PC-3 (cell line): ENCODE results near the gene VIM. TPM values are rescaled to one million over a fixed set of nuclear protein-coding genes. Genes with fewer than 3 reads are reported as not detected.

Experiments used
- ATAC-seq: fragments of 200-7000 bp; cut with Tn5 transposase; 2 replicates; pipeline ENCODE4 v1.9.1; 2020; ENCODE audit warnings: mild to moderate bottlenecking, moderate library complexity
- BruUV-seq: library from RNA; stranded (reverse); fragments of 400-500 nt; replicated peaks from 2 replicates; lab custom pipeline; 2021; lab: Mats Ljungman, UMichigan
- CTCF ChIA-PET: fragments of 300-600 bp; sonication (Branson Sonifier 250); formaldehyde crosslinking; loops from one replicate; lab custom pipeline; 2022; ENCODE audit warnings: antibody characterized with exemption; lab: Charles Lee
- POLR2A ChIA-PET: fragments of 300-600 bp; sonication (Branson Sonifier 250); formaldehyde crosslinking; loops from one replicate; lab custom pipeline; 2022; ENCODE audit warnings: antibody characterized with exemption; ENCODE audit not compliant: unreplicated experiment; lab: Charles Lee
- DNase-seq: peaks from one replicate; pipeline ENCODE4 v3.0.0-alpha.2; 2015
- H2AFZ ChIP-seq: fragments of 300-600 bp; sonication (generic); 2 replicates; pipeline ENCODE4 v1.6.0; 2016; ENCODE audit warnings: antibody characterized with exemption, low read length
- H3F3A ChIP-seq: fragments of 300-600 bp; sonication (generic); one replicate; pipeline ENCODE4 v1.6.0; 2017; ENCODE audit warnings: antibody characterized with exemption, low read length, control low read depth, mild to moderate bottlenecking; ENCODE audit not compliant: unreplicated experiment
- H3K27ac ChIP-seq: fragments of 300-600 bp; sonication (generic); 2 replicates; pipeline ENCODE4 v1.5.1; 2016; ENCODE audit warnings: mild to moderate bottlenecking, low read length
- H3K27me3 ChIP-seq: fragments of 300-600 bp; sonication (generic); 2 replicates; pipeline ENCODE4 v1.6.1; 2016; ENCODE audit warnings: low read length, mixed read lengths
- H3K36me3 ChIP-seq: fragments of 300-600 bp; sonication (generic); 2 replicates; pipeline ENCODE4 v1.6.1; 2016; ENCODE audit warnings: low read depth, mixed run types, low read length, mixed read lengths
- H3K4me1 ChIP-seq: fragments of 300-600 bp; sonication (generic); 2 replicates; pipeline ENCODE4 v1.5.1; 2016; ENCODE audit warnings: low read length; ENCODE audit not compliant: insufficient read depth
- H3K4me2 ChIP-seq: fragments of 300-600 bp; sonication (generic); 2 replicates; pipeline ENCODE4 v1.6.0; 2016; ENCODE audit warnings: low read length
- H3K4me3 ChIP-seq: fragments of 300-600 bp; sonication (generic); 2 replicates; pipeline ENCODE4 v1.5.1; 2016; ENCODE audit warnings: mild to moderate bottlenecking, low read length, mixed read lengths
- H3K79me2 ChIP-seq: fragments of 300-600 bp; sonication (generic); 2 replicates; pipeline ENCODE4 v1.6.1; 2017; ENCODE audit warnings: low read length, mixed read lengths
- H3K9ac ChIP-seq: fragments of 300-600 bp; sonication (generic); 2 replicates; pipeline ENCODE4 v1.6.0; 2016; ENCODE audit warnings: mild to moderate bottlenecking, low read length
- H3K9me2 ChIP-seq: fragments of 300-600 bp; sonication (generic); replicated peaks from 2 replicates; pipeline ENCODE4 v1.6.1; 2016; ENCODE audit warnings: mixed run types, low read length, mixed read lengths
- H3K9me3 ChIP-seq: fragments of 300-600 bp; sonication (generic); 2 replicates; pipeline ENCODE4 v1.6.1; 2016; ENCODE audit warnings: low read length, mixed read lengths
- H4K20me1 ChIP-seq: fragments of 300-600 bp; sonication (generic); 2 replicates; pipeline ENCODE4 v1.6.1; 2016; ENCODE audit warnings: low read length, mixed read lengths
- EZH2 ChIP-seq: fragments of 300-600 bp; sonication (generic); IDR thresholded peaks from one replicate; pipeline ENCODE4 v1.6.1; 2017; ENCODE audit warnings: antibody characterized with exemption, mild to moderate bottlenecking, low read length; ENCODE audit not compliant: unreplicated experiment
- EZH2phosphoT487 ChIP-seq: fragments of 300-600 bp; sonication (generic); IDR thresholded peaks from 2 replicates; pipeline ENCODE4 v1.6.1; 2018; ENCODE audit warnings: mild to moderate bottlenecking, antibody characterized with exemption, low read length, borderline replicate concordance
- intact Hi-C: fragments of 100-400 bp; cut with micrococcal nuclease; formaldehyde crosslinking; loops from 2 replicates; pipeline ENCODE4 v1.9.0; 2023
- total RNA-seq: library from RNA; depleted of rRNA; stranded (reverse); fragments of >200 nt; gene quantifications from 2 replicates; pipeline ENCODE4 v1.2.3, GENCODE V29; 2014
- TF ChIP-seq, protein P1 (sequence below): fragments of 300-600 bp; sonication (generic); conservative IDR thresholded peaks from 2 replicates; pipeline ENCODE4 v1.5.1; 2017; ENCODE audit warnings: antibody characterized with exemption, low read depth, mild to moderate bottlenecking, low read length

VIM gene
- total RNA-seq, 1 experiment from 2014 or later: 469 TPM

DNA sequence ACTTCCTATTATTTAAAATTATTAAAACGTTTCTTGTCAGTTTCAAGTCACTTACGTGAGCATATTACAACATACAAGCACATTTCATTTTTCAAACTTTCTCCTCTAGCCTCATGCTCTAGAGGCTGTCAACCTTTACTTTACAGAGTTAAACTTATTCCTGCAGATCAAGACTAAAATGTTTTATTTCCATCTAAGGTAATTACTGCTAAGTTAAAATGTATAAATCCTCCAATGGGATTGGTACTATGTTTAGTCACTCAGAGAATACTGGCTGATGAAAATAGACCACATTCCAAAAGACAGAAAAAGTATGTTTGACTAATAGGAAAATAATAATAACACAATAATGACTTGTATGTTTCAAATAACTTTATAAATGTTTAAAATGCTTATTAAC is 18.2 kb upstream of the VIM start:
- ATAC-seq (no peak), DNase-seq (no peak)
- Histone ChIP-seq H3K9me3 (no peaks in the 10 kb centered on the region), H3K9me2 (no peaks in the 10 kb centered on the region), H3K4me1 (peaks cover 36% of the 10 kb centered on the region), H3F3A (no peaks in the 10 kb centered on the region), H4K20me1 (no peaks in the 10 kb centered on the region), H3K27ac (no peak overlapping the region), H2AFZ (no peak overlapping the region), H3K79me2 (no peaks in the 10 kb centered on the region), H3K27me3 (no peaks in the 10 kb centered on the region), H3K4me2 (peak overlapping the region; percentile 53), H3K9ac (0 out of 2 replicates have a peak overlapping the region, but pooled peaks have one; percentile 3), H3K4me3 (no peak overlapping the region), H3K36me3 (no peaks in the 10 kb centered on the region)
- TF ChIP-seq, protein P1, sequence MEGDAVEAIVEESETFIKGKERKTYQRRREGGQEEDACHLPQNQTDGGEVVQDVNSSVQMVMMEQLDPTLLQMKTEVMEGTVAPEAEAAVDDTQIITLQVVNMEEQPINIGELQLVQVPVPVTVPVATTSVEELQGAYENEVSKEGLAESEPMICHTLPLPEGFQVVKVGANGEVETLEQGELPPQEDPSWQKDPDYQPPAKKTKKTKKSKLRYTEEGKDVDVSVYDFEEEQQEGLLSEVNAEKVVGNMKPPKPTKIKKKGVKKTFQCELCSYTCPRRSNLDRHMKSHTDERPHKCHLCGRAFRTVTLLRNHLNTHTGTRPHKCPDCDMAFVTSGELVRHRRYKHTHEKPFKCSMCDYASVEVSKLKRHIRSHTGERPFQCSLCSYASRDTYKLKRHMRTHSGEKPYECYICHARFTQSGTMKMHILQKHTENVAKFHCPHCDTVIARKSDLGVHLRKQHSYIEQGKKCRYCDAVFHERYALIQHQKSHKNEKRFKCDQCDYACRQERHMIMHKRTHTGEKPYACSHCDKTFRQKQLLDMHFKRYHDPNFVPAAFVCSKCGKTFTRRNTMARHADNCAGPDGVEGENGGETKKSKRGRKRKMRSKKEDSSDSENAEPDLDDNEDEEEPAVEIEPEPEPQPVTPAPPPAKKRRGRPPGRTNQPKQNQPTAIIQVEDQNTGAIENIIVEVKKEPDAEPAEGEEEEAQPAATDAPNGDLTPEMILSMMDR: no peak
- TF ChIP-seq EZH2 (no peak), EZH2phosphoT487 (no peak)
- BruUV-seq: no TSS peak
- CTCF ChIA-PET: no interaction called here
- POLR2A ChIA-PET: no interaction called here
- intact Hi-C loops: loop anchor here (10.0 kb wide), 1 partner anchor 145 kb away; no protein-coding TSS in a partner anchor

DNA sequence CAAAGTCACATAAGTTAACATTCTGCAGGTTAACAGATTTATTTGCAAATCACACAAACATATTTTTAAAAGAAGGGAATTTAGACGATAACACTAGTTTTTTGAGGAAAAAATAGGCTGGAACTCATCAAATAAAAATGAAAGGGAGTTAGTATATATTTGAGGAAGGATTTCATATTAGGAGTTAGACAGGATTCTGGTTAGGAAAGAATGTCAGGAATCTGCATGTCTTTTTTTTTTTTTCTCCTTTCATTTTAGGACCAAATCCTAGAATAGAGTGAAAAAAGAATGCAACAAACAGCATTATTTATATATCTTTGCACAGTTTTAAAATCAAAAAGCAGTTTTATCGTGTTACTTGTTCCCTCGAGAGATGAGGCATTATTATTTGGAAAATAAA is 17.7 kb upstream of the VIM start:
- no peak overlapping the region for H3K4me3 ChIP-seq
- DNase-seq: no peak
- POLR2A ChIA-PET: interaction anchor here (0.5 kb wide), 1 partner anchor 186 kb away, joined by 7 read pairs; no protein-coding TSS in a partner anchor
- no peak overlapping the region for H3K27ac ChIP-seq
- no peaks in the 10 kb centered on the region for H3K36me3 ChIP-seq
- no peaks in the 10 kb centered on the region for H3K9me2 ChIP-seq
- no peaks in the 10 kb centered on the region for H3K27me3 ChIP-seq
- peaks cover 41% of the 10 kb centered on the region for H3K4me1 ChIP-seq
- peak overlapping the region; percentile 53 for H3K4me2 ChIP-seq
- H2AFZ ChIP-seq: no peak overlapping the region
- H3K79me2 ChIP-seq: no peaks in the 10 kb centered on the region
- TF ChIP-seq EZH2phosphoT487: no peak
- TF ChIP-seq EZH2: no peak
- TF ChIP-seq, protein P1: no peak
- CTCF ChIA-PET: no interaction called here
- H3K9ac ChIP-seq: peak overlapping the region; percentile 3; the same call in 1 of the 2 replicates
- BruUV-seq: no TSS peak
- no peaks in the 10 kb centered on the region for H4K20me1 ChIP-seq
- intact Hi-C loops: no loop called here
- H3F3A ChIP-seq: peaks cover 3% of the 10 kb centered on the region
- H3K9me3 ChIP-seq: no peaks in the 10 kb centered on the region
- no peak for ATAC-seq

DNA sequence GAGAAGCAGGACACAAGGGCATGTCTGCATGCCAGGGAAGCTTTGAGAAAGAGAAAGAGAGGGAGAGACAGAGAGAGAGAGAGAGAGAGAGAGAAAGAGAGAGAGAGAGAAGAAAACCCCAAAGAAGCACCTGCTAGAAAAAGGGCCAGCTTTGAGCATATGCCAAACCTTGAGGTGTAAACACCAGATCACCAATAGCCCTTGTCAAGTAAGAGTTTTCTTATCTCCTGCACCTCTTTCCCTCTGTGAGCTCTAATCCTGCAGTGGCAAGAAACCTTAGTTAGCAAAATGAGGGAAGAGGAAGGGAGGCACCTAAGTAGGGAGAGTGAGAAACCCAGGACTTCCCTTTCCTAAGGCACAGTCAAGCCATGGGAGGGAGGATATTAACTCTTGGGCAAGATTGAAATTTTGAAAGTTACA is 15.2 kb upstream of the VIM start:
- H3F3A ChIP-seq: peaks cover 9% of the 10 kb centered on the region
- POLR2A ChIA-PET: no interaction called here

More for the DNA sequence above, 15.2 kb upstream of the VIM start:
- intact Hi-C loops: no loop called here
- CTCF ChIA-PET: no interaction called here
- Histone ChIP-seq H2AFZ (no peak overlapping the region), H3K27me3 (no peaks in the 10 kb centered on the region), H3K4me1 (peaks cover 56% of the 10 kb centered on the region), H3K4me2 (no peak overlapping the region), H4K20me1 (no peaks in the 10 kb centered on the region), H3K9ac (no peak overlapping the region), H3K9me2 (no peaks in the 10 kb centered on the region), H3K9me3 (no peaks in the 10 kb centered on the region), H3K79me2 (no peaks in the 10 kb centered on the region), H3K27ac (no peak overlapping the region), H3K36me3 (no peaks in the 10 kb centered on the region), H3K4me3 (no peak overlapping the region)
- no TSS peak for BruUV-seq
- DNase-seq: no peak
- TF ChIP-seq, protein P1: no peak
- TF ChIP-seq EZH2 (no peak), EZH2phosphoT487 (no peak)
- ATAC-seq: no peak
